NT2/D1 (cell line): ENCODE measurements around the gene TRAK1.

ENCODE experiments used
- DNase-seq: peaks from one replicate; pipeline ENCODE4 v3.0.0-alpha.2; 2011; ENCODE audit warnings: low read depth, low spot score
- H3K27me3 ChIP-seq: 2 replicates; pipeline ENCODE4 v1.6.0; 2011; ENCODE audit warnings: mild to moderate bottlenecking; ENCODE audit not compliant: insufficient read length, insufficient read depth
- H3K36me3 ChIP-seq: 2 replicates; pipeline ENCODE4 v1.6.1; 2011; ENCODE audit warnings: mild to moderate bottlenecking, low read length, mixed read lengths; ENCODE audit not compliant: insufficient read depth, insufficient read length
- H3K4me1 ChIP-seq: 2 replicates; pipeline ENCODE4 v1.5.1; 2011; ENCODE audit not compliant: insufficient read depth, insufficient read length
- H3K4me3 ChIP-seq: 2 replicates; pipeline ENCODE4 v1.5.1; 2011; ENCODE audit warnings: low read depth; ENCODE audit not compliant: insufficient read length
- H3K9ac ChIP-seq: 2 replicates; pipeline ENCODE4 v1.6.0; 2011; ENCODE audit warnings: low read depth; ENCODE audit not compliant: insufficient read length
- H3K9me3 ChIP-seq: 2 replicates; pipeline ENCODE4 v1.5.1; 2011; ENCODE audit warnings: mild to moderate bottlenecking, low read length; ENCODE audit not compliant: insufficient read depth
- SUZ12 ChIP-seq: IDR thresholded peaks from 2 replicates; pipeline ENCODE4 v1.6.1; 2011; ENCODE audit not compliant: insufficient read length, insufficient read depth; ENCODE audit errors: extremely low read depth
- YY1 ChIP-seq: IDR thresholded peaks from 2 replicates; pipeline ENCODE4 v1.6.1; 2011; ENCODE audit not compliant: insufficient read length, insufficient read depth
- ZNF274 ChIP-seq: IDR thresholded peaks from 2 replicates; pipeline ENCODE4 v1.6.1; 2011; ENCODE audit warnings: mild to moderate bottlenecking, low read depth, low read length

Gene TRAK1

DNA sequence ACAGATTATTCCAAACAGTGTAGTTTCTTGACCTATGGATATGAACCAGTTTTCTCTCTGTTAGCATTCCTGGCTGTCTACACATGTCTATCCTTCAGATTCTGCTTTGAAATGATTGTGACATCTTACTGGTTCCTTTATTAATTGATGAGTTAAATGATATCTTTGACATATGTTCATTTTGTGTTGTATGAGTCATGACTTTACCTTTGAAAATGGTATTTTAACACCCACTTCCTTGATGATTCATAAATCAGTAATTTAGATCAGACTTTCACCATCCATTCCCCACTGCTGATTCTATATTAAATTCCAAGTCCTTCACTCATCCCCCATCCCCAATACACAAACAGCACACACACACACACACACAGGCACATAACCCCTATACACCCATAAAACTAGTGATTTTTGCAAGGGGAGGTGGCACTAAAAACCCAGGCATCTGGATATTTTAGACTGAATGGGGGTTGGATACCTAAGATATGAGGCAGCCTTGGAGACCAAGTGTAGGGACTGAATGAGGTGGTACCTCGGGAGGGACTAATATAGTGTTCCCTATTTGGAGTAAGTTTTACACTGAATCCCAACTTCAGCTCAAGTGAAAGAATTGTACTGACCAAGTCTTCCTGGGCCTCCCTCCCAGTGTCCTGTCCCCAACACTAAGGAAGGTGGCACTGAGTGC is 165.1 kb downstream of the TRAK1 start:
- no peaks in the 10 kb centered on the region for H3K36me3 ChIP-seq
- no peak overlapping the region for H3K9ac ChIP-seq
- no peak for TF ChIP-seq ZNF274
- TF ChIP-seq SUZ12: no peak
- no peak for TF ChIP-seq YY1
- no peaks in the 10 kb centered on the region for H3K4me1 ChIP-seq
- no peaks in the 10 kb centered on the region for H3K27me3 ChIP-seq
- DNase-seq: no peak
- no peak overlapping the region for H3K4me3 ChIP-seq
- no peaks in the 10 kb centered on the region for H3K9me3 ChIP-seq

DNA sequence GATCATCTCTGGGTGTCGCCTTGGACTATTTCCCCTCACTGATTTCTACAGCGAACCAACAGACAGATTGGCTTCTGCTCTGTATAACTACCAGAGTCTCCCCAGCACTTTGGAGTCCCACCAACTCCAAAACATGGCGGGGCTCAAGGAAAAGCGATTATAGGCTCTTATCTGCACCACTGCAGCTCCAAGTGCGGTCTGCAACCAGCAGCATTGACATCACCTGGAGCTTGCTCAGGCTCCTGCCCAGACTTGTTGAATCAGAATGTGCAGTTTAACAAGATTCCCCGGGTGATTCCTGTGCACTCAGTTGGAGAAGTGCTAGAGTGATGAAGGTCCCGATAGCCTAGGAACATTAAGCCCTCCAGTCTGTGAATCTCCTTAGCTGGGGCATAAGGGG is 165.8 kb downstream of the TRAK1 start:
- no peak overlapping the region for H3K9ac ChIP-seq
- no peaks in the 10 kb centered on the region for H3K27me3 ChIP-seq
- DNase-seq: no peak
- H3K4me3 ChIP-seq: no peak overlapping the region
- no peaks in the 10 kb centered on the region for H3K9me3 ChIP-seq
- no peaks in the 10 kb centered on the region for H3K36me3 ChIP-seq
- TF ChIP-seq SUZ12 (no peak), YY1 (no peak), ZNF274 (no peak)
- peaks cover 2% of the 10 kb centered on the region for H3K4me1 ChIP-seq

DNA sequence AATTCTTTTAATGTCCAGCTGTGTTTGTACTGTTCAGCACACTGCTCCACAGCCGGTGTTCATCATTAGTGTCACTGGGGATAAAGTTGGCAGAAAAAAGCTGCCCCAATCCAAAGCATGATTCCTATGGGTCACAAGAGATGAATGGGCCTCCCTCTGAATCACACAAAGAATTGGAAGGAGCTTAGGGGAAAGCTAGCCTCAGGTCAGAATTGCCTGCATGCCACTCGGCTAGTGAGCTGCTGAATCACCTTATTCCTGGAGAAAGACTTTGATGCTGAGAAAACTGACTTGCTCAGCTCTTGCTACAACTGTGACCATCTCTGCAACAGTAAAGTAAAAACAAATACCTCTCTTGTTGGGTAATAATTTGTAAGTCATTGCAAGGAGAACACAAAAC is 171.4 kb downstream of the TRAK1 start:
- Histone ChIP-seq H3K4me1 (peaks cover 2% of the 10 kb centered on the region), H3K9me3 (no peaks in the 10 kb centered on the region), H3K27me3 (peaks cover 19% of the 10 kb centered on the region), H3K9ac (no peak overlapping the region), H3K36me3 (no peaks in the 10 kb centered on the region), H3K4me3 (no peak overlapping the region)
- no peak for TF ChIP-seq SUZ12
- TF ChIP-seq ZNF274: no peak
- no peak for TF ChIP-seq YY1
- peak; percentile 47 for DNase-seq

DNA sequence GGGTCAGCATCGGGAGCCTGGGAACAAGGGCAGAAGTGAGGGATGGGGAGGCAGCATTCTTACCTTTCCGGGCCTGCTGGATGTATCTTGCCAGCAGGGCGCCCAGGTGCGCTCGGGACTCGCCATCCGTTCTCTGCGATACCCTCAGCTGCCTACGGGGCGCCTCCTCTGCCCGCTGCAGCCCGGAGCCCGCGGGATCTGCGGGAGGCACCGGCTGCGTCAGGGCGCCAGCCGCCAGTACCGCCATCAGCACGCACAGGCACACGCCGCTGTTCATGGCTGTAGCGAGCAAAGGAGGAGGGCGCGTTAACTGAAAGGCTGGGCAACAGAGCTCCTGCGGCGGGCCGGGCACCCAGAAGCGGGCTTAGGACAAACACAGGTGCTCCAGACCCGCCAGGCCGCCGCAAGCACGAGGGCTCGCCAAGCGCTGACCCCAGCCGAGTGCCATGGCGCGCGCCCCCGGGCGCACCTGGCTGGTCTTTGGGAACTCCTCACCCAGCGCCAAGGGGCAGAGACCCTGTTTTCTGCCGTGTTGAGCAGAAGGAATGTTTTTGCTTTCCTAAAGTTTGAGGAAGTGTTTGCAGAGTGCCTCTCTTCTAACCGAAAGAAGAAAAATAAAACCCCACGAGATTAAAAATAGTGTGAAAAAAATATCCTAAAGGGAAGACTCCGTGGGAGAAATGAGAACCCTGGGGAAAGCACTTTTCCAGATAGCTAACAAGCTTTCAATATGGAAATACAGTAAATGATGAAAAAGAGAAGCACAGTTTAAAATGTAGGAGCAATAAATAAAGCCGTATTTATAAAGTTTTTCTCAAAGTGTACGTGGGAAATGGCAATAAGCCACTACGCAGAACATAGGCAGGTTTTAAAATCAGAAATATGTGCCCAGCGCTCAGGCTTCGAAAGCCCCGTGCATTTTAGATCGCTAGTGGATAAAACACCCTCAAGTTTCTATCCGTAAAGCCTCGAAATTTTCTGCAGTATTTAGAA is 172.5 kb downstream of the TRAK1 start:
- no peaks in the 10 kb centered on the region for H3K36me3 ChIP-seq
- DNase-seq: no peak
- H3K9me3 ChIP-seq: no peaks in the 10 kb centered on the region
- peaks cover 22% of the 10 kb centered on the region for H3K27me3 ChIP-seq
- peaks cover 2% of the 10 kb centered on the region for H3K4me1 ChIP-seq
- peak overlapping the region; percentile 48 for H3K4me3 ChIP-seq
- TF ChIP-seq SUZ12 (peak; percentile 34), ZNF274 (no peak), YY1 (peak; percentile 14)
- peak overlapping the region; percentile 76 for H3K9ac ChIP-seq

DNA sequence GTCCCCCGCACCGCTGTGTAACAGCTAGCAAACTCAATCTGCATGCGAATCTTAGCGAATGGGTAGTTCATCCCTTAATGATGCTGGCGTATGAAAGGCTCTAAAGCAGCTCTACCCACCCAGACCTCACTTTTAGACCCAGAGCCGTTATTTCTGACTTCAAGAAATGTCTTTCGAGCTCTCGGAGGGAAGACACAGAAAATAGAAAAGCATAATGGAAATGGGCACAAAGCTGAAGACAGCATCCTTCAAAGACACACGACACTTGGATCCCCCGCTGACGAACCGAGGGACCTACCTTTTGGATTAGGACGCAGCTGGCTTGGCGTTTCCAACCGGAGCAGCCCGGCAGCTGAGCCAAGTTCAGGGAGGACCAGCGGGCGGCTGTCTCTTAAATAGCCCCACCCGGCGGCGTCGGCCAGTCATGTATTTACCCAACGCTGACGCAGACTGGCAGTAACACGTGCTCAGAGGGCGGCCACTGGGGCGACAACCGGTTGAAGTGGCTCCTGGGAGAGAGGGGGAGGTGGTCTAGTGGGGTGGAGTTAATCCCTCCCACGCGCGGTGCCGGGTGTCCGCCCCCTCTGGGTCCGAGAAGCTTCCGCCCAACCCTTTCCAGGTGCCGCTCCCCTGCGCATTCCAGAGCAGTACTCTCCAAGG is 173.4 kb downstream of the TRAK1 start:
- no peak overlapping the region for H3K9ac ChIP-seq
- no peaks in the 10 kb centered on the region for H3K36me3 ChIP-seq
- H3K9me3 ChIP-seq: no peaks in the 10 kb centered on the region
- H3K27me3 ChIP-seq: peaks cover 22% of the 10 kb centered on the region
- peaks cover 2% of the 10 kb centered on the region for H3K4me1 ChIP-seq
- H3K4me3 ChIP-seq: no peak overlapping the region
- no peak for TF ChIP-seq YY1
- no peak for TF ChIP-seq SUZ12
- TF ChIP-seq ZNF274: no peak
- DNase-seq: no peak

DNA sequence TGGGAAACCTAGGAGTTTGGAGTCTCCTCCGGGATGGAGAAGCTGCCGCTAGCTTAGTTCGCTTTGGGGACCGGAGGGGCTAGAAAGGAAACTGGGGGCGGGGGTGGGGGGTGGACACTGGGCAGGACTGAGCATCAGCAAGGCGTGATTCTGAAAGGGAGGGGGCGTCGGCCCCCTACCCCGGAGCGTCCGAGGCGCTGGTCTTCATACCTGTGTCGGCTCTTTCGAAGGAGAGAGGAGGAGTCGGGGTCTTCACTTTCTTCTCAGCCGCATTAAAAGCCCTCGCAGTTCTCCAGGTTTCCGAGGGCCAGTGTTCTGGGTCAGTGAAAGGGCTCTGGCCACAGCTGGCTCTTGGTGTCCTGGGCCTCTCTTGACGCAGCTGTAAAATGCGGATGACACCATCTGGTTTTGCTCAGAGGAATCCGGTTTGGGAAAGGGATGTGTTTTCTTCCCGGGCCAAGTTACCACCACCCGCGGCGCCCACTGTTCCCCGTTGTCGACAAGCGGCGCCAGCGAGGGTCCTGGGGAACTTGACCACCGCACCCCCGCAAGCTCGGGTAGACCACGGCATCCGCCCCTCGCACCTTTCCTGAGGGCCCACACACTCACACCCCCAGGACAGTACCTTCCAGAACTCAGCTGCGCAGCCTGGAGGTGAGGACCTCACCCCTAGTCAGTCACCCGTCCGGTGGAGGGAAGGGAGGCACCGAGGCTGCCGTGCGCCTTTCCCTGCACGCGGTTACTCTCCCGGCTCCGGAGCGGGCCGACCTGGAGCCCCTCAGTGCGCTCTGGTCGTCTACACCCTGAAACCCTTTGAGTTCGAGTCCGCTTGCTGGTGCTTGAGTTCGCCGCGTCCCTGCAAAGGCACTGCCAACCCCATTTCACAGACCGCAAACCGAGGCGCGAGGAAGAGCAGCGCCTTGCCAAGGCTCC is 174.2 kb downstream of the TRAK1 start:
- DNase-seq: no peak
- Histone ChIP-seq H3K9me3 (no peaks in the 10 kb centered on the region), H3K9ac (no peak overlapping the region), H3K36me3 (no peaks in the 10 kb centered on the region), H3K27me3 (peaks cover 22% of the 10 kb centered on the region), H3K4me3 (no peak overlapping the region), H3K4me1 (peaks cover 2% of the 10 kb centered on the region)
- no peak for TF ChIP-seq YY1
- TF ChIP-seq SUZ12: no peak
- TF ChIP-seq ZNF274: no peak
